ENCODE results near the gene EXOC1L. TPM values are rescaled to one million over a fixed set of nuclear protein-coding genes. Genes with fewer than 3 reads are reported as not detected.

EXOC1L gene
- polyA plus RNA-seq, 3 donors, result not detected

GRCh38 chr4:55874831-55875230 is 55.2 kb downstream of the EXOC1L start:
- H3K27me3 ChIP-seq (ENCODE audit: control insufficient read depth in 2 of 2, insufficient read depth in 2 of 2, low read length in 2 of 2), result no peaks in the 10 kb centered on the region
- H3K9ac ChIP-seq (ENCODE audit: insufficient read depth, low read length, poor library complexity, severe bottlenecking), result no peak overlapping the region
- H2AFZ ChIP-seq (ENCODE audit: insufficient read depth, low read depth, low read length, poor library complexity, severe bottlenecking), result no peak overlapping the region
- H3K27ac ChIP-seq (ENCODE audit: low read depth in 1 of 2, low read length in 2 of 2), result no peak overlapping the region
- H3K36me3 Mint-ChIP-seq, result peaks cover 67% of the 10 kb centered on the region in 2 donors
- H3K4me3 Mint-ChIP-seq, result no peak overlapping the region
- DNase-seq, result no peak
- no peaks in the 10 kb centered on the region for H3K4me1 Mint-ChIP-seq
- peaks cover 88 to 98% of the 10 kb centered on the region in 2 donors for H3K36me3 ChIP-seq (replicated peaks in 1 of 2; ENCODE audit: control insufficient read depth in 1 of 2, insufficient read depth in 2 of 2, low read length in 2 of 2)
- H3K4me2 ChIP-seq (replicated peaks; ENCODE audit: extremely low read depth, low read length, poor library complexity, severe bottlenecking), result no peak overlapping the region
- H3K27ac Mint-ChIP-seq, result no peak overlapping the region
- H3K4me3 ChIP-seq (replicated peaks in 1 of 3; ENCODE audit: low read depth in 2 of 3, low read length in 3 of 3), result no peak overlapping the region
- H3K27me3 Mint-ChIP-seq (ENCODE audit: low read depth in 3 of 3), result no peaks in the 10 kb centered on the region
- no peaks in the 10 kb centered on the region for H3K79me2 ChIP-seq (ENCODE audit: insufficient read depth, low read length)
- intact Hi-C loops (cut with micrococcal nuclease), result no loop called here
- no peaks in the 10 kb centered on the region for H3K4me1 ChIP-seq (ENCODE audit: control insufficient read depth in 1 of 2, insufficient read depth in 2 of 2, low read length in 2 of 2)
- no peak for TF ChIP-seq CTCF (IDR thresholded peaks at IDR 0.05)
- no peaks in the 10 kb centered on the region for H3K9me3 ChIP-seq (replicated peaks in 1 of 2; ENCODE audit: control insufficient read depth in 1 of 2, insufficient read depth in 1 of 2, low read length in 2 of 2)
- H4K20me1 ChIP-seq (ENCODE audit: insufficient read depth, low read length), result no peaks in the 10 kb centered on the region
- peaks cover 0 to 3% (median 0%) of the 10 kb centered on the region in 7 donors for H3K9me3 Mint-ChIP-seq

- Mint-ChIP-seq H3K27me3 (ENCODE audit: low read depth in 3 of 3) (no peaks in the 10 kb centered on the region), H3K9me3 (peaks cover 0 to 3% (median 0%) of the 10 kb centered on the region in 7 donors), H3K4me3 (no peak overlapping the region), H3K4me1 (no peaks in the 10 kb centered on the region), H3K27ac (no peak overlapping the region), H3K36me3 (peaks cover 64 to 68% of the 10 kb centered on the region in 2 donors)
- Histone ChIP-seq H3K4me2 (replicated peaks; ENCODE audit: extremely low read depth, low read length, poor library complexity, severe bottlenecking) (no peak overlapping the region), H2AFZ (ENCODE audit: insufficient read depth, low read depth, low read length, poor library complexity, severe bottlenecking) (no peak overlapping the region), H3K79me2 (ENCODE audit: insufficient read depth, low read length) (no peaks in the 10 kb centered on the region), H3K9me3 (replicated peaks in 1 of 2; ENCODE audit: control insufficient read depth in 1 of 2, insufficient read depth in 1 of 2, low read length in 2 of 2) (no peaks in the 10 kb centered on the region), H3K9ac (ENCODE audit: insufficient read depth, low read length, poor library complexity, severe bottlenecking) (no peak overlapping the region), H3K27ac (ENCODE audit: low read depth in 1 of 2, low read length in 2 of 2) (no peak overlapping the region), H3K36me3 (replicated peaks in 1 of 2; ENCODE audit: control insufficient read depth in 1 of 2, insufficient read depth in 2 of 2, low read length in 2 of 2) (peaks cover 88 to 96% of the 10 kb centered on the region in 2 donors), H4K20me1 (ENCODE audit: insufficient read depth, low read length) (no peaks in the 10 kb centered on the region), H3K27me3 (ENCODE audit: control insufficient read depth in 2 of 2, insufficient read depth in 2 of 2, low read length in 2 of 2) (no peaks in the 10 kb centered on the region), H3K4me1 (ENCODE audit: control insufficient read depth in 1 of 2, insufficient read depth in 2 of 2, low read length in 2 of 2) (no peaks in the 10 kb centered on the region), H3K4me3 (replicated peaks in 1 of 3; ENCODE audit: low read depth in 2 of 3, low read length in 3 of 3) (no peak overlapping the region)
- intact Hi-C loops (cut with micrococcal nuclease), result no loop called here
- no peak for TF ChIP-seq CTCF (IDR thresholded peaks at IDR 0.05)
- DNase-seq, result no peak
These were observed 56.8 kb downstream of the EXOC1L start for GRCh38 chr4:55876387-55876786.

All from CD14-positive monocyte (primary cell).